Measurements from ENCODE around the gene WDR13.
"Not testable (repeated sequence)": the region's sequence is repeated elsewhere in the genome, so short reads cannot be mapped to it uniquely, and the experiment has no call there.

WDR13 gene

GRCh38 chrX:48654746-48655145 is 57.5 kb downstream of the WDR13 start:
- DNase-seq (ENCODE audit: low read depth, low spot score): not testable (repeated sequence)

Measured in brain pericyte (primary cell).